K562 (cell line): Measurements from ENCODE around the gene DNAJB1. TPM values are rescaled to one million over a fixed set of nuclear protein-coding genes. Genes with fewer than 3 reads are reported as not detected.
A peak's percentile ranks its signal among the peaks of the same experiment; 100 is the strongest.

ENCODE experiments used
- CSDE1 ChIP-seq, 2 experiments: fragments of 450-650 bp; IDR thresholded peaks; 2 replicates each; pipeline ENCODE4 v1.6.1; 2016; ENCODE audit warnings: mild to moderate bottlenecking in 1 of 2
- ETV5 ChIP-seq: sonication (generic); formaldehyde crosslinking; IDR thresholded peaks from 2 replicates; pipeline ENCODE4 v1.4.0; 2020; ENCODE audit warnings: low read depth, mild to moderate bottlenecking, missing genetic modification reagents
- LARP7 ChIP-seq: fragments of 450-650 bp; IDR thresholded peaks from 2 replicates; pipeline ENCODE4 v1.6.1; 2016
- MYC ChIP-seq, 2 experiments: fragments of 250-450 bp in 1 of 2; sonication (Bioruptor Pico) in 1 of 2; IDR thresholded peaks; 2 replicates each; pipeline versions ENCODE4 v1.5.1 to v1.6.1; 2012 to 2021; ENCODE audit warnings: low read depth in 2 of 2, borderline replicate concordance in 1 of 2, improper control_type of control experiment in 1 of 2, low read length in 1 of 2, mild to moderate bottlenecking in 1 of 2, moderate library complexity in 1 of 2
- NFIC ChIP-seq: fragments of 450-650 bp; IDR thresholded peaks from 2 replicates; pipeline ENCODE4 v1.6.1; 2017; ENCODE audit warnings: mild to moderate bottlenecking, inconsistent platforms
- POU5F1 ChIP-seq: fragments of 150-350 bp; IDR thresholded peaks from 2 replicates; pipeline ENCODE4 v1.6.1; 2014; ENCODE audit warnings: borderline replicate concordance, low read length, low read depth, mild to moderate bottlenecking; ENCODE audit not compliant: partially characterized antibody
- PTBP1 ChIP-seq: fragments of 200-400 bp; formaldehyde crosslinking; IDR thresholded peaks from 2 replicates; pipeline ENCODE4 v1.6.1; 2017; ENCODE audit warnings: low read depth, low read length
- RBM22 ChIP-seq: fragments of 200-400 bp; formaldehyde crosslinking; IDR thresholded peaks from 2 replicates; pipeline ENCODE4 v1.6.1; 2018; ENCODE audit warnings: low read length, low read depth; ENCODE audit not compliant: poor library complexity, severe bottlenecking
- RNF2 ChIP-seq: sonication (generic); IDR thresholded peaks from 2 replicates; pipeline ENCODE4 v1.6.1; 2016
- RUNX1 ChIP-seq: sonication (generic); IDR thresholded peaks from 2 replicates; pipeline ENCODE4 v1.6.1; 2016; ENCODE audit warnings: antibody characterized with exemption, low read depth
- SIX5 ChIP-seq, 2 experiments: IDR thresholded peaks; 2 replicates each; pipeline ENCODE4 v1.6.1; 2011; ENCODE audit warnings: low read length in 2 of 2, borderline replicate concordance in 1 of 2, low read depth in 1 of 2, mild to moderate bottlenecking in 1 of 2, moderate library complexity in 1 of 2; ENCODE audit not compliant: insufficient read depth in 1 of 2
- SMAD3 ChIP-seq: fragments of 450-650 bp; formaldehyde crosslinking; conservative IDR thresholded peaks from 2 replicates; pipeline ENCODE4 v1.4.0; 2020; ENCODE audit warnings: mild to moderate bottlenecking
- SMAD4 ChIP-seq: fragments of 250-450 bp; sonication (Bioruptor Pico); conservative IDR thresholded peaks from 2 replicates; pipeline ENCODE4 v1.8.0; 2021; ENCODE audit warnings: inconsistent platforms, mild to moderate bottlenecking, moderate library complexity
- XRCC3 ChIP-seq: fragments of 450-650 bp; IDR thresholded peaks from 2 replicates; pipeline ENCODE4 v1.6.1; 2017; ENCODE audit warnings: mild to moderate bottlenecking, moderate library complexity
- ZBED1 ChIP-seq: IDR thresholded peaks from 2 replicates; pipeline ENCODE4 v1.6.1; 2014
- ZKSCAN1 ChIP-seq: fragments of 150-350 bp; IDR thresholded peaks from 2 replicates; pipeline ENCODE4 v1.6.1; 2016; ENCODE audit warnings: low read depth, low read length
- ZNF23 ChIP-seq: fragments of 250-450 bp; sonication (Bioruptor Pico); IDR thresholded peaks from 2 replicates; pipeline ENCODE4 v1.4.0; 2020; ENCODE audit warnings: mild to moderate bottlenecking
- ZNF384 ChIP-seq: IDR thresholded peaks from 2 replicates; pipeline ENCODE4 v1.6.1; 2012; ENCODE audit warnings: low read depth, low read length, improper control_type of control experiment
- ZNF764 ChIP-seq: fragments of 250-450 bp; sonication (Bioruptor Pico); IDR thresholded peaks from 2 replicates; pipeline ENCODE4 v1.4.0; 2020; ENCODE audit warnings: low read depth, mild to moderate bottlenecking, moderate library complexity
- ZNF830 ChIP-seq: fragments of 250-450 bp; sonication (Bioruptor Pico); IDR thresholded peaks from 2 replicates; pipeline ENCODE4 v1.5.0; 2021; ENCODE audit warnings: mild to moderate bottlenecking
- polyA plus RNA-seq, 8 experiments: library from polyadenylated mRNA; depleted of rRNA in 4 of 8; stranded (reverse) in 5 of 8; unstranded in 3 of 8; fragments of >200 nt; fragmentation: Nextera tagmentation in 2 of 8; fragmentation: Illumina TruSeq in 1 of 8; extraction: Ambion mirVana in 2 of 8; extraction: Trizol in 1 of 8; gene quantifications; 2 replicates each; pipeline versions ENCODE4 v1.2.1 to v1.2.3, GENCODE V29; 2011 to 2014; ENCODE audit warnings: inconsistent platforms in 1 of 8, missing spikeins in 1 of 8
- total RNA-seq, 7 experiments: library from RNA; depleted of rRNA in 6 of 7; stranded (reverse); fragments of >200 nt in 6 of 7; fragmentation: Illumina TruSeq in 2 of 7; extraction: Trizol in 2 of 7; gene quantifications; 2 replicates each; pipeline versions ENCODE4 v1.2.1 to v1.2.3, GENCODE V29; 2011 to 2021; ENCODE audit warnings: low replicate concordance in 1 of 7
- TF ChIP-seq, protein P1 (sequence below): fragments of 450-650 bp; IDR thresholded peaks from 2 replicates; pipeline ENCODE4 v1.6.1; 2016; ENCODE audit warnings: antibody characterized with exemption
- TF ChIP-seq, protein P2 (sequence below): fragments of 450-650 bp; conservative IDR thresholded peaks from 2 replicates; pipeline ENCODE4 v1.6.1; 2016; ENCODE audit warnings: missing genetic modification characterization, low read depth, mild to moderate bottlenecking, missing compliant biosample characterization, moderate library complexity
- TF ChIP-seq, protein P3 (sequence below): sonication (generic); formaldehyde crosslinking; IDR thresholded peaks from 2 replicates; pipeline ENCODE4 v1.8.0; 2023; ENCODE audit warnings: mild to moderate bottlenecking, missing genetic modification reagents
- TF ChIP-seq, protein P4 (sequence below): sonication (generic); formaldehyde crosslinking; IDR thresholded peaks from 2 replicates; pipeline ENCODE4 v1.8.0; 2022; ENCODE audit warnings: mild to moderate bottlenecking, missing genetic modification reagents

Gene DNAJB1
- total and polyA plus RNA-seq, 9 of the 15 experiments (the other 6 are each of a cell fraction or from before 2014, with no cell fraction given) = 13.2 to 113 (median 62.1) TPM

DNA sequence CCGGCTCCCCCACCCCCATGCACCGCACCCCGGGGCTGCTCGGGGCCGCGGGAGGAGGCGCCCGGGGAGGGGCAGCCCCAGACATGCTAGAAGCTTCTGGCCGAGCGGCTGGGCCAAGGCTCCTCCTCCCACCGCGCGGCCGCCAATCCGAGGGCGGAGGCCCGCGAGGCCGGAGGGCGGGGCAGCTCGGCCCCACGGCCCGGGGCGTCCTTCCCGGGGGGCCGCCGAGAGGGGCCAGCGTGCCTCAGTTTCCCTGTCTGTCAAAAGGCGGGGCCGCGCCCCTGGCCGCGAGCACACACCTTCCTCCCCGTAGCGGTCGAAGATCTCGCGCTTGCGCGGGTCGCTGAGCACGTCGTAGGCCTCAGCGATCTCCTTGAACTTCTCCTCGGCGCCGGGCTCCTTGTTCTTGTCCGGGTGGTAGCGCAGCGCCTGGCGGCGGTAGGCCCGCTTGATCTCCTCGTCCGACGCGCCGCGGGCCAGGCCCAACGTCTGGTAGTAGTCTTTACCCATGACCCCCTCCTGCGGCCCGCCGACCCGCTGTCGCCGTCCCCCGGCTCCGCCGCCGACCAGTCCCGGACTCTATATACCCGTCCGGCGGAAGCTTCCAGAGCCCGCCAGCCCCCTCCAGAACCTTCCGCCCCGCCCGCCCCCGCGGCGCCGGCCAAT, at the start of gene DNAJB1 (continued):
- TF ChIP-seq, protein P1, sequence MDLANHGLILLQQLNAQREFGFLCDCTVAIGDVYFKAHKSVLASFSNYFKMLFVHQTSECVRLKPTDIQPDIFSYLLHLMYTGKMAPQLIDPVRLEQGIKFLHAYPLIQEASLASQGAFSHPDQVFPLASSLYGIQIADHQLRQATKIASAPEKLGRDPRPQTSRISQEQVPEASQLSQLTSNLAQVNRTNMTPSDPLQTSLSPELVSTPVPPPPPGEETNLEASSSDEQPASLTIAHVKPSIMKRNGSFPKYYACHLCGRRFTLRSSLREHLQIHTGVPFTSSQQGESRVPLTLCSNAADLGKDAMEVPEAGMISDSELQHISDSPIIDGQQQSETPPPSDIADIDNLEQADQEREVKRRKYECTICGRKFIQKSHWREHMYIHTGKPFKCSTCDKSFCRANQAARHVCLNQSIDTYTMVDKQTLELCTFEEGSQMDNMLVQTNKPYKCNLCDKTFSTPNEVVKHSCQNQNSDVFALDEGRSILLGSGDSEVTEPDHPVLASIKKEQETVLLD = no peak
- no peak for TF ChIP-seq ZNF764 (CRISPR knock-in tag)
- TF ChIP-seq, protein P2, sequence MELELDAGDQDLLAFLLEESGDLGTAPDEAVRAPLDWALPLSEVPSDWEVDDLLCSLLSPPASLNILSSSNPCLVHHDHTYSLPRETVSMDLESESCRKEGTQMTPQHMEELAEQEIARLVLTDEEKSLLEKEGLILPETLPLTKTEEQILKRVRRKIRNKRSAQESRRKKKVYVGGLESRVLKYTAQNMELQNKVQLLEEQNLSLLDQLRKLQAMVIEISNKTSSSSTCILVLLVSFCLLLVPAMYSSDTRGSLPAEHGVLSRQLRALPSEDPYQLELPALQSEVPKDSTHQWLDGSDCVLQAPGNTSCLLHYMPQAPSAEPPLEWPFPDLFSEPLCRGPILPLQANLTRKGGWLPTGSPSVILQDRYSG (tag) = no peak
- 0 out of 2 replicates have a peak, but pooled peaks have one; percentile 82 for TF ChIP-seq ZNF830 (CRISPR knock-in tag)
- peak; percentile 45 for TF ChIP-seq ETV5 (CRISPR knock-in tag)
- no peak for TF ChIP-seq ZNF23
- no peak for TF ChIP-seq ZKSCAN1
- TF ChIP-seq ZNF384 = no peak
- peak; percentile 88; the same call in 1 of the 2 replicates for TF ChIP-seq ZBED1
- peak; percentile 54; the same call in 1 of the 2 replicates for TF ChIP-seq RNF2
- no peak for TF ChIP-seq SIX5 (IDR thresholded peaks at IDR 0.05; ENCODE audit: borderline replicate concordance in 1 of 2, insufficient read depth in 1 of 2, low read depth in 1 of 2, low read length in 2 of 2)
- no peak for TF ChIP-seq RUNX1
- no peak for TF ChIP-seq LARP7
- TF ChIP-seq CSDE1 (IDR thresholded peaks at IDR 0.05) = peak in 1 of 2 experiments; percentile 74; a peak in 2 of 4 replicates
- peak; percentile 80 for TF ChIP-seq SMAD4 (CRISPR knock-in tag)
- no peak for TF ChIP-seq SMAD3
- TF ChIP-seq, protein P3, sequence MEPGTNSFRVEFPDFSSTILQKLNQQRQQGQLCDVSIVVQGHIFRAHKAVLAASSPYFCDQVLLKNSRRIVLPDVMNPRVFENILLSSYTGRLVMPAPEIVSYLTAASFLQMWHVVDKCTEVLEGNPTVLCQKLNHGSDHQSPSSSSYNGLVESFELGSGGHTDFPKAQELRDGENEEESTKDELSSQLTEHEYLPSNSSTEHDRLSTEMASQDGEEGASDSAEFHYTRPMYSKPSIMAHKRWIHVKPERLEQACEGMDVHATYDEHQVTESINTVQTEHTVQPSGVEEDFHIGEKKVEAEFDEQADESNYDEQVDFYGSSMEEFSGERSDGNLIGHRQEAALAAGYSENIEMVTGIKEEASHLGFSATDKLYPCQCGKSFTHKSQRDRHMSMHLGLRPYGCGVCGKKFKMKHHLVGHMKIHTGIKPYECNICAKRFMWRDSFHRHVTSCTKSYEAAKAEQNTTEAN (CRISPR knock-in tag) = no peak
- no peak for TF ChIP-seq POU5F1
- peak; percentile 55; the same call in 1 of the 2 replicates for TF ChIP-seq MYC (IDR thresholded peaks at IDR 0.05; ENCODE audit: low read depth, low read length)
- no peak for TF ChIP-seq MYC (CRISPR knock-in tag; IDR thresholded peaks at IDR 0.05; ENCODE audit: borderline replicate concordance, low read depth)
- TF ChIP-seq, protein P4, sequence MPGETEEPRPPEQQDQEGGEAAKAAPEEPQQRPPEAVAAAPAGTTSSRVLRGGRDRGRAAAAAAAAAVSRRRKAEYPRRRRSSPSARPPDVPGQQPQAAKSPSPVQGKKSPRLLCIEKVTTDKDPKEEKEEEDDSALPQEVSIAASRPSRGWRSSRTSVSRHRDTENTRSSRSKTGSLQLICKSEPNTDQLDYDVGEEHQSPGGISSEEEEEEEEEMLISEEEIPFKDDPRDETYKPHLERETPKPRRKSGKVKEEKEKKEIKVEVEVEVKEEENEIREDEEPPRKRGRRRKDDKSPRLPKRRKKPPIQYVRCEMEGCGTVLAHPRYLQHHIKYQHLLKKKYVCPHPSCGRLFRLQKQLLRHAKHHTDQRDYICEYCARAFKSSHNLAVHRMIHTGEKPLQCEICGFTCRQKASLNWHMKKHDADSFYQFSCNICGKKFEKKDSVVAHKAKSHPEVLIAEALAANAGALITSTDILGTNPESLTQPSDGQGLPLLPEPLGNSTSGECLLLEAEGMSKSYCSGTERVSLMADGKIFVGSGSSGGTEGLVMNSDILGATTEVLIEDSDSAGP (CRISPR knock-in tag) = no peak
- no peak for TF ChIP-seq XRCC3
- TF ChIP-seq RBM22 = peak; percentile 87
- TF ChIP-seq PTBP1 = no peak
- no peak for TF ChIP-seq NFIC
